Measurements from ENCODE around the gene ARRB1. TPM values are rescaled to one million over a fixed set of nuclear protein-coding genes. Genes with fewer than 3 reads are reported as not detected.

Gene ARRB1
- total RNA-seq, 2 experiments from 2014 or later, result 61.8 to 64.8 TPM

DNA sequence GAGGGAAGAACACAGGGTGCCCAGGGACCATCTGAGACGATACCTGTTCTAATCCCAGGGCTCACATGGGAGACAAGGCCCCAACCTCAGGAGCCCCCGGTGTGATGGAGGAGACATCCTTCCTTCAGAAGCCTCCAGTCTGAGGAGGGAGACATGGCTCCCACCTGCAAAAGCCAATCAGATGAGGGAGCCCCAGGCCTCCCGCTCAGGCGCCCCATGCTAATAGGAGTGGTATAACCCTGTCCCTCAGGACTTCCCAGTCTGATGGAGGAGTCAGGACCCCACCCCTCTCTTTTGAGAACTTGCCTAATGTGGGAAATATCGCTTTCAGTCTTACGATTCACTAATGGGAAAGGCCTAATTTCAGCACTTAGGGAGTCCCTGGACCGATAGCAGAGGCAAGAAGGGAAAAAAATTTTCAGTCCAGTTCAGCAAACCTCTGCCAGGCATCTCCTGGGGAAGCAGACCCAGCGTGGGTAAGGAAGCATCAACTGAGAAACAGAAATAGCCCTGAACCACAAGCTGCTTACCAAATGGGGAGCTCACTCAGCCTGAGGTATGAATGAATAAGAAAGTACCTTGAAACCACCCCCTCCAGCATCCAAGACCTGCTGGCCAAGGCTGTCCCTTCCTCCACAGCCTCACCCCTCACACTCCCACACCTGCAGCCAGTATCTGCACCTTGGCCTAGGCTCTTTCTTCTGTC, 5.9 kb downstream of the ARRB1 start:
- H3K27me3 Mint-ChIP-seq, result no peaks in the 10 kb centered on the region
- POLR2A ChIA-PET, result interaction anchor here (0.5 to 0.7 kb wide), 2 partner anchors 69 to 70 kb away, joined by 3 read pairs; no protein-coding TSS in a partner anchor
- peak overlapping the region; percentile 89 for H3K27ac Mint-ChIP-seq
- peaks cover 14% of the 10 kb centered on the region for H3K36me3 Mint-ChIP-seq
- peak; percentile 25 for ATAC-seq (ENCODE audit: low read depth)
- DNase-seq, result no peak
- peak overlapping the region; percentile 61 for H3K4me3 Mint-ChIP-seq
- no peaks in the 10 kb centered on the region for H3K9me3 Mint-ChIP-seq
- peaks cover 74% of the 10 kb centered on the region for H3K4me1 Mint-ChIP-seq

DNA sequence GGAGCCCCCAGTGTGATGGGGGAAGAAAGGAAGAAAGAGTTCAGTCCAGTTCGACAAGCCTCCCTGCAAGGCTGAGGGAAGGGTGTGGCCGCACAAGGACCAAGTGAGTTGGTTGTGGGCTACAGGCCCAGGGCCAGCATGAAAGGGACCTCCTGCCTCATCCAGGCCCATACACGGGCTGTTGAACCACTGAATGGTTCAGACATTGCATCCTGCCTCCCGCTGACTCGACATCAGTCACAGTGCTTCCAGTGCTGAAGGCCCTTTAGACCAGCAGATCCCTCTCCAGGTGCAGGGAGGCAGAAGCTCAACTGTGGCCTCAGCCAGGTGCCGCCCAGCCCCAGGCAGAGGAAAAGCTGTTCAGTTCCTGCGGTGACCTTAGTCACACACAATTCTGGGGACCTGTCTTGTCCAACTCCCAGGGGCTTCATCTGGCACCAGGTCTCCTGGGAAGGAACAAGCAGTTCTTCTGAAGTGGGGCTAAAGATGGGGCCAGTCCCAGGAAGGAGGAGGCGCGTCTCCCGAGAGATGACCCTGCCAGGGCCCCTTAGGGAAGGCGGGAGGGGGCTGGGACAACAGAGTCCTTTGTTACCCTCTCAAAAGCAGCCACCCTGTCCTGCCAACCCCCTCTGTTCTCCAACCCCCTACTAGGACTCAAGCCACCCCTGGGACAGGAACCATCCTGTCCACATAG, 6.6 kb downstream of the ARRB1 start:
- peak overlapping the region; percentile 89 for H3K27ac Mint-ChIP-seq
- H3K36me3 Mint-ChIP-seq, result peaks cover 16% of the 10 kb centered on the region
- POLR2A ChIA-PET, result no interaction called here

DNA sequence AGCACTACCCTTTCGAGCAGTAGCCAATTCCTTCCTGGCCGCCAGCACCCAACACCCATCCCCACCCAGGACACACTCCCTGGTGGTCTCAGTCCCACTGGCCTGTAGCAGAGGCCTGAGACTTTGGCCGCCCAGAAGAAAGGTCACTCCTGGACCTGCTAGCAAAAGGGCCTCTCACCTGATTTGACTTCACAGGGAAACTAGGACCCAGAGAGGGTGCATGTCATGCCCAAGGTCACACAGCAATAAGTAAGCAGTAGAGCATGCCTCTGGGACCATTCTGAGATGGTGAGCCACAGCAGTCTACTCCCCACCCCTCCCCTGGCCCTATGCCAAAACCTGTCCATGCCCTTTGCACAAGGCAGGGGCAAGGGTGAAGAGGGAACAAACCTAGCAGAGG, 7.3 kb downstream of the ARRB1 start:
- Mint-ChIP-seq H3K4me1 (peaks cover 77% of the 10 kb centered on the region), H3K4me3 (no peak overlapping the region), H3K27me3 (no peaks in the 10 kb centered on the region), H3K27ac (peak overlapping the region; percentile 89), H3K36me3 (peaks cover 16% of the 10 kb centered on the region), H3K9me3 (no peaks in the 10 kb centered on the region)
- no peak for ATAC-seq (ENCODE audit: low read depth)
- no peak for DNase-seq
- POLR2A ChIA-PET, result no interaction called here

More for the DNA sequence above, 6.6 kb downstream of the ARRB1 start:
- no peak for DNase-seq
- peak overlapping the region; percentile 14 for H3K4me3 Mint-ChIP-seq
- H3K27me3 Mint-ChIP-seq, result no peaks in the 10 kb centered on the region
- ATAC-seq (ENCODE audit: low read depth), result no peak
- H3K9me3 Mint-ChIP-seq, result no peaks in the 10 kb centered on the region
- H3K4me1 Mint-ChIP-seq, result peaks cover 76% of the 10 kb centered on the region

DNA sequence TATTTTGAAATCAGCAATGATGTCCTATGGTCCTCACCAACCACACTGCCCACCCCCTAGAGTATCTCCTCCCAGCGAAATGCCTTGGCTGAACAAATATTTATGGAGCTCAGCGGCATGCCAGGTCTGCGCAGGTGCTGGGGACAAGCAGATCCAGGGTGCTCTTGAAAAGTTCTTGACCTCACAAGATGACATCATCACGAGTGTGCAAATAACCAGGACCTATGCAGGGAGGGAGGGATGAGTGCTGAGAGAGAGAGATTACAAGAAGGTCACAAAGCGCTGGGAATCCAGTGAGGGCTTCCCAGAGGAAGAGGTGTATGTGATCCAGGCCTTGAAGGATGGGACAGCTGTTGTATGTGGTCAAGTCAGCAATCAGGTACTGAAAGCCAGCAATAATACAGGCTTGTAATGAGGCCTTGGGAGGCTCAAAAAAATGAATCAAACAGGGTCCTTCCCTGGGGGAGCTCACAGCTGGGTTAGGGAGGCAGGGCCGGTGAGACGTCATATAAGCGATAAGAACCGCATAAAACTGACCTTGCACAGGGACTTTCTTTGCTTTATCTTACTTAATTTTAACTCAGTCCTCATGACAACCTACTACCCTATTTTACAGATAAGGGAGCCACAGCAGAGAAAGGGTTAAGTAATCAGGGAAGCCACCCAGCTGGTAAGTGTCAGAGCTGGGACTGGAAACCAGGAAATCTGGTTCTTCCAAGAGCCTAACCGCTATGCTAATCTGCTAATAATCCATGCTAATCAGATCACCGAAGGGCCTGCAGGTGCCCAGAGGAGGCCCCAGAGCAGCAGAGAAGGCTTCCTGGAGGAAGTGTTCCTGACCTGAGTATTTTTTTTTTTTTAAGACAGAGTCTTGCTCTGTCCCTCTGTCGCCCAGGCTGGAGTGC, 8.2 kb downstream of the ARRB1 start:
- Mint-ChIP-seq H3K36me3 (peaks cover 16% of the 10 kb centered on the region), H3K9me3 (no peaks in the 10 kb centered on the region), H3K27ac (peak overlapping the region; percentile 75), H3K27me3 (no peaks in the 10 kb centered on the region), H3K4me3 (no peak overlapping the region), H3K4me1 (peaks cover 76% of the 10 kb centered on the region)
- ATAC-seq (ENCODE audit: low read depth), result no peak
- POLR2A ChIA-PET, result interaction anchor here (0.6 to 6.6 kb wide), 2 partner anchors 8 to 27 kb away, joined by 5 to 63 read pairs; partner anchors contain the start of gene ARRB1
- DNase-seq, result no peak

DNA sequence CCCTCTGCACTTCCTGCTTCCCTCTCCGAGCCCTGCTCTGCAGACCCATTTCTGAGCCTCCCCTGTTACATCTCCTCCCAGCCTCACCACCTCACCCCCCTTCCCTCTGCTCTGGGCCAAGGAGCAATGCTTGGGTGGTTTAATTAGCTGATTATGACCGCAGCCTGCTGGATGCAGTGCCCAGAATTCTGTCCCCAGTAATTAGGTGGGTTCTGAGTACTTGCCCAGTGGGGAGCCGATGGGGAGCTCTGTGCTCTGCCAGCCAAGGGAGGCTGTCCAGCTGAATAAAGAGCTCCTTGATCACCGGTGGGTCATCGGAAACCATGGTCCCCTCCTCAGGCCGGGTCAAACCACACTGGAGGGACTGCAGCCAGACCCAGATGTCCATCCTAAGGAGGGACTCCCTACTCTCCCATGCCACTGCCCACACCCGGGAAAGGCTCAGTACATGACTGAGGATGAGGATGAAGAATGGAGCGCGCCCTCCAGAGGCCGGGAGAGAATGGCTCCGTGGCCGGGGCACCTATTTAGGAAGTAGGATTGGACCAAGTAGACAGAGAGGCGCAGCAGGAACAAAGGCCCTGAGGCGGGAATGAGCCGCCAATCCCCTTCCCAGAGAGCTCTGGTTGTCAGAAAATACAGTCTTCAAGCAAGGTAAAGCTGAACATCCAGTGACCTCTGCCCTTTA, 9.1 kb downstream of the ARRB1 start:
- peaks cover 19% of the 10 kb centered on the region for H3K36me3 Mint-ChIP-seq
- no peaks in the 10 kb centered on the region for H3K9me3 Mint-ChIP-seq
- DNase-seq (no peak), ATAC-seq (ENCODE audit: low read depth) (no peak)
- peak overlapping the region; percentile 98 for H3K27ac Mint-ChIP-seq
- POLR2A ChIA-PET, result interaction anchor here (1.7 to 6.6 kb wide), 2 partner anchors 9 to 41 kb away, joined by 6 to 63 read pairs; partner anchors contain the start of gene ARRB1
- no peaks in the 10 kb centered on the region for H3K27me3 Mint-ChIP-seq
- H3K4me1 Mint-ChIP-seq, result peaks cover 76% of the 10 kb centered on the region
- peak overlapping the region; percentile 55 for H3K4me3 Mint-ChIP-seq

DNA sequence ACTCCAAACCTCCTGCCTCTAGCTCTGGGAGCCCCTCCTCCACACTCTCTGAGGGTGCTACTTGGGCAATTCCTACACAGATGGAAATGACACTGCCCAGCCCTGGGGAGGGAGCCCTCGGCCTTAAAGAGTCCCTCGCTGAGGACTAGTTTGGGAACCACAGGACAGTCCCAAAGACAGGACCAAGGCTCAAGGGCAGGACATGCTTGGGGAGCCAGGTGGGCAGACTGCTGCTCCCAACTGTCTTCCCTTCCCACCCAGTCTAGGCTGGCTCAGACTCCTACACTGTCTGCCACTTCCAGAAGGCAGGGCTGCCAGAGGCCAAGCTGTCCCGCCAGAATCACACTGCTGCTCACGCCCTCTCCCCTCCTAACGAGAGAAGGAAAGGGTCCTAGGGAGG, 9.8 kb downstream of the ARRB1 start:
- H3K36me3 Mint-ChIP-seq, result peaks cover 23% of the 10 kb centered on the region
- peak overlapping the region; percentile 55 for H3K4me3 Mint-ChIP-seq
- ATAC-seq (ENCODE audit: low read depth), result no peak
- DNase-seq, result no peak
- POLR2A ChIA-PET, result interaction anchor here (1.4 to 6.6 kb wide), 5 partner anchors 10 to 134 kb away, joined by 3 to 63 read pairs (median 6); partner anchors contain the start of gene ARRB1
- H3K9me3 Mint-ChIP-seq, result no peaks in the 10 kb centered on the region
- H3K27me3 Mint-ChIP-seq, result no peaks in the 10 kb centered on the region
- H3K27ac Mint-ChIP-seq, result peak overlapping the region; percentile 98
- peaks cover 77% of the 10 kb centered on the region for H3K4me1 Mint-ChIP-seq

DNA sequence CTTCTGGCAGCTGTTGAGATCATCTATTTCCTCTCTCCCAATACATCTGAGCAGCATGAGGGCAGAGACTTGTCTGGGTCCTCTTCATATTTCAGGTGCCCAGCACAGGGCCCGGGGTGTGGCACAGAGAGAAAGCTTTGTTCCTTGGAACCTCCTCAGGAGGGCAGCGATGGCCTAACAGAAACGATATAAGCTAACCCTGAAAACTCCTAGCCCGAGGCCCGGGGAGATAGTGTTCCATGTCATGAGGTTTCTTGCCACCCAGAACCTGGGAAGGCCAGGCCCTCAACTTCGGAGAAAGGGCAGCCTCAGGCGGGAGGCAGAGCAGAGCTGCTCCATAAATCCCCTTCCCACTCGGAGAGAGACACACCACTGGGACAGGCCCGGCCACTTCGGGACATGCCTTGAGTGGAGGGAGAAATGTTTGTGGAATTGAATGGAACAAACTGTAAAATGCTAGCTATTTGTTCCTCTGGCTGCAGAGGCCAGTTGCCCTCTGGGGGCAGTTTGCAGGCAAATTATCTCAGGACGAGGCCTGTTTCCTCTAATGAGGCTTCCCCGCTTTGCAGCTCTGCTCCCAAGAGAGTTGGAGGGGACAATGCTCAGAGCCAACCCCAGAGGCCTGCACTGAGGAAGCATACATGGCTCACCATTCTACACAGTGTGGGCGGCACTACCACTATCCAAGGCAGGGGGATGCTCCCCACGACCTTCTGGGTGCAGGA, 11.6 kb downstream of the ARRB1 start:
- DNase-seq (no peak), ATAC-seq (ENCODE audit: low read depth) (peak; percentile 8)
- POLR2A ChIA-PET, result interaction anchor here (0.6 to 6.6 kb wide), 9 partner anchors 10 to 391 kb away, joined by 3 to 63 read pairs (median 4); partner anchors contain the start of genes ARRB1, SPCS2 and XRRA1
- peak overlapping the region; percentile 85 for H3K4me3 Mint-ChIP-seq
- peaks cover 24% of the 10 kb centered on the region for H3K36me3 Mint-ChIP-seq
- no peaks in the 10 kb centered on the region for H3K27me3 Mint-ChIP-seq
- H3K27ac Mint-ChIP-seq, result peak overlapping the region; percentile 98
- peaks cover 74% of the 10 kb centered on the region for H3K4me1 Mint-ChIP-seq
- no peaks in the 10 kb centered on the region for H3K9me3 Mint-ChIP-seq

DNA sequence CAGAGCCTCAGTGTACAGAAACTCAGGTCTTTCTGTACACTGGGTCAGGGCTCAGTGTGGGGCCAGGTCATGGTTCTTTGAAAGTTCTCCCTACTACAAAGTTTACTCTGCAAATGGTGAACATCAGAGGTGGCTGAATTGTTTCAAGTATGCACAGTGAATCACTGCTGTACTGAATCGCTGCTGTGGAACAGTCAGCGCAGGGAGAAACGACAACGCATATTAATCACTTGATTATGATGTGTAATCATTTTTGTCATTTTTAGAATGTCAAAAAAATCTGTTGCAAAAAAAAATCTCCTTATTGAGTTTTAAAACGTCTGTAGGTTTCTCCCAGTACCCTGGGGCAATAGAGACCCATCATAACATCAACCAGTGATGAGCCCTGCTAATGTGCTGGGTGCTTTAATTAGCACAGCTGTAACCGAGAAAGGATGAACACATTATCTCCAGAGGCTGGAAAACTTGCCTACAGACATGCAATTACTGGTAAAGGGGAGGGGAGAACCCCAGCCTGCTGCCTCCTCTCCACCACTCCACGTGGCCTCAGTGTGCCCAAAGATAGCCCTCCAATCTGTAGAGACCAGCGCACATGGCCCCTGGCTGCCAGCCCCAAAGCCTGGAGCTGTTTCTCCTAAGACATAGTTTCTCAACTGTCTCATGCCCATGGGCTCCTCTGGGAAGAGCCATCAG, 12.8 kb downstream of the ARRB1 start:
- H3K4me1 Mint-ChIP-seq, result peaks cover 72% of the 10 kb centered on the region
- H3K27me3 Mint-ChIP-seq, result no peaks in the 10 kb centered on the region
- peaks cover 28% of the 10 kb centered on the region for H3K36me3 Mint-ChIP-seq
- H3K4me3 Mint-ChIP-seq, result peak overlapping the region; percentile 85
- H3K9me3 Mint-ChIP-seq, result no peaks in the 10 kb centered on the region
- POLR2A ChIA-PET, result interaction anchor here (1.5 to 6.6 kb wide), 2 partner anchors 13 to 45 kb away, joined by 8 to 63 read pairs; partner anchors contain the start of gene ARRB1
- no peak for DNase-seq
- H3K27ac Mint-ChIP-seq, result peak overlapping the region; percentile 98
- ATAC-seq (ENCODE audit: low read depth), result no peak

DNA sequence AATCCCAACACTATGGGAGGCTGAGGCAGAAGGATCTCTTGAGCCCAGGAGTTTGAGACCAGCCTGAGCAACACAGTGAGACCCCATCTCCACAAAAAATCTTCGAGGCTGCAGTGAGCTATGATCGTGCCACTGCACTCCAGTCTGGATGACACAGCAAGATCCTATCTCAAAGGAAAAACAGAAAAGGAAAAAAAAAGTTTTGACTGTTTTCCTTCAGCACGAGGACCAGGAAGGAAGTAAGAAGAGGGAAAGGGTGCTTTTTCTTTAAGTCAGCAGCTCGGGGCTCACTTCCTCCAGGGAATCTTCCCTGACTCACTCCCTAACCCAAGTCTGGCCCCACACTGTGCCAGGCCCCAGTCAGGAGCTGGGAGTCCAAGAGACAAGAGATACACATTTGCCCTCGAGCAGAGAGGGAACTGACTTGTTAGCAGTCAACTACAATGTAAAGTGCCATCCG, 14.2 kb downstream of the ARRB1 start:
- Mint-ChIP-seq H3K27ac (peak overlapping the region; percentile 44), H3K4me3 (no peak overlapping the region), H3K4me1 (peaks cover 71% of the 10 kb centered on the region), H3K9me3 (peaks cover under 1% of the 10 kb centered on the region), H3K27me3 (no peaks in the 10 kb centered on the region), H3K36me3 (peaks cover 36% of the 10 kb centered on the region)
- DNase-seq (no peak), ATAC-seq (ENCODE audit: low read depth) (no peak)
- POLR2A ChIA-PET, result interaction anchor here (6.6 kb wide), 1 partner anchor 14 kb away, joined by 63 read pairs; the partner anchor contains the start of gene ARRB1

DNA sequence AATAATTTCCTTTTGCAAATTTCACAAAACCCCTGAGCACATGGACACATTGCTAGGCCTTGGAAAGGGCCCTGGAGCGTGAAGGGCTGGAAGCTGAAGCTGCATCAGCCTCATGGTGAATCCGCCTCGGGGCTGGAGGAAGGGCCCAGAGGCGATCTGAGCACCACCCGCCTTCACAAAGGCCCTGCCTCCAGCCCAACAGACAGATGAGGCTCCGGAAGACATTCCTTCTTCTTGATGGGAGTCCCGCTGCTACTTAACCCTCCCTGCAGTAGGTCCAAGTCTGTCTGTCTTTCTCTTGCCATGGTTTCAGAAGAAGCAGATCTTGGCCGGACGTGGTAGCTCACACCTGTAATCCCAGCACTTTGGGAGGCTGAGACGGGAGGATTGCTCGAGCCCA, 16.5 kb downstream of the ARRB1 start:
- Mint-ChIP-seq H3K36me3 (peaks cover 42% of the 10 kb centered on the region), H3K27ac (no peak overlapping the region), H3K9me3 (peaks cover 3% of the 10 kb centered on the region), H3K4me3 (no peak overlapping the region), H3K4me1 (peaks cover 64% of the 10 kb centered on the region), H3K27me3 (no peaks in the 10 kb centered on the region)
- DNase-seq, result no peak
- ATAC-seq (ENCODE audit: low read depth), result no peak
- POLR2A ChIA-PET, result interaction anchor here (0.6 to 1.4 kb wide), 3 partner anchors 17 to 65 kb away, joined by 3 to 5 read pairs (median 5); no protein-coding TSS in a partner anchor

DNA sequence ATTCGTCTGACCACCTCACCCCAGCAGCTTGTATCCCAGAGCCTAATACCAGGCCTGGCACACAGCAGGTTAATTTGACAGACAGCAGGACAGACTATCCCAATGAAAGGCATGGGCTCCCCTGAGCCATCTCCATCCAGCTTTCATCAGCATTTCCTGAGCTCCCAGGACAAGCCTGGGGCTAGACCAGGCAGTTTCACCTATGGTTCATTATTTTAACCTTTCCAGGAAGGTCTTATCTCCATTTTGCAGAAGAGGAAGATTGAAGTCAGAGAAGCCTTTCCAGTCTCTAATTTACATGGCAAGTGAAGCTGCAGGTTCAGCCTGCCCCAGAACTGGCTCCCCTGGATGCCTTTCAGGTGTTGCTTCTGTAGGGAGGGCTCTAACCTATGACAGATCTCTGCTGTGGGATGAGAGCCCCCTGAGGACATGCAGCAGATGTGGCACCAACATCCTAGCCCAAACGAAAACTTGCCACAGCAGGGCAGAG, 17.0 kb downstream of the ARRB1 start:
- DNase-seq (no peak), ATAC-seq (ENCODE audit: low read depth) (no peak)
- H3K4me3 Mint-ChIP-seq, result no peak overlapping the region
- POLR2A ChIA-PET, result interaction anchor here (1.3 to 1.4 kb wide), 2 partner anchors 18 to 65 kb away, joined by 3 to 5 read pairs; no protein-coding TSS in a partner anchor
- no peaks in the 10 kb centered on the region for H3K27me3 Mint-ChIP-seq
- H3K9me3 Mint-ChIP-seq, result peaks cover 3% of the 10 kb centered on the region
- H3K4me1 Mint-ChIP-seq, result peaks cover 65% of the 10 kb centered on the region
- H3K36me3 Mint-ChIP-seq, result peaks cover 42% of the 10 kb centered on the region
- H3K27ac Mint-ChIP-seq, result peak overlapping the region; percentile 56
